Skeletal muscle tissue (tissue), 4 donors: Measurements from ENCODE around the gene SERAC1. TPM values are rescaled to one million over a fixed set of nuclear protein-coding genes. Genes with fewer than 3 reads are reported as not detected.

ENCODE experiments used
- H3K27ac ChIP-seq: one replicate; pipeline ENCODE4 v1.7.0; 2013; ENCODE audit warnings: mild to moderate bottlenecking, low read depth, low read length, inconsistent platforms
- H3K27me3 ChIP-seq, 3 donors: one replicate each; pipeline ENCODE4 v1.7.0; 2013; ENCODE audit warnings: low read length in 3 of 3; ENCODE audit not compliant: control insufficient read depth in 3 of 3, insufficient read depth in 3 of 3
- H3K36me3 ChIP-seq, 3 donors: one replicate each; pipeline ENCODE4 v1.7.0; 2013; ENCODE audit warnings: low read length in 3 of 3; ENCODE audit not compliant: control insufficient read depth in 3 of 3, insufficient read depth in 3 of 3
- H3K4me1 ChIP-seq, 3 donors: one replicate each; pipeline ENCODE4 v1.7.0; 2013; ENCODE audit warnings: low read length in 3 of 3, mild to moderate bottlenecking in 3 of 3; ENCODE audit not compliant: control insufficient read depth in 3 of 3, insufficient read depth in 3 of 3
- H3K4me3 ChIP-seq, 3 donors: one replicate each; pipeline ENCODE4 v1.7.0; 2013; ENCODE audit warnings: low read length in 3 of 3
- H3K9ac ChIP-seq, 3 donors: one replicate each; pipeline ENCODE4 v1.7.0; 2013; ENCODE audit warnings: low read length in 3 of 3, mild to moderate bottlenecking in 3 of 3, moderate library complexity in 2 of 3, low read depth in 1 of 3
- H3K9me3 ChIP-seq, 3 donors: one replicate each; pipeline ENCODE4 v1.7.0; 2013; ENCODE audit warnings: low read length in 3 of 3; ENCODE audit not compliant: control insufficient read depth in 3 of 3
- total RNA-seq: library from RNA; depleted of rRNA; stranded (reverse); fragments of >200 nt; gene quantifications from one replicate; pipeline ENCODE4 v1.2.3, GENCODE V29; 2014
- donor health status: Osteomylitis.

SERAC1 gene
- total RNA-seq, 1 donor from 2014 or later = 6.8 TPM

- H3K27ac ChIP-seq = no peak overlapping the region
- H3K27me3 ChIP-seq = no peaks in the 10 kb centered on the region
- H3K36me3 ChIP-seq = peaks cover 9 to 18% (median 17%) of the 10 kb centered on the region in 3 donors
- no peaks in the 10 kb centered on the region for H3K4me1 ChIP-seq
- H3K4me3 ChIP-seq = no peak overlapping the region
- H3K9ac ChIP-seq = no peak overlapping the region
- H3K9me3 ChIP-seq = no peaks in the 10 kb centered on the region
These were observed 58.3 kb downstream of the SERAC1 start for GRCh38 chr6:158109748-158110147.

DNA sequence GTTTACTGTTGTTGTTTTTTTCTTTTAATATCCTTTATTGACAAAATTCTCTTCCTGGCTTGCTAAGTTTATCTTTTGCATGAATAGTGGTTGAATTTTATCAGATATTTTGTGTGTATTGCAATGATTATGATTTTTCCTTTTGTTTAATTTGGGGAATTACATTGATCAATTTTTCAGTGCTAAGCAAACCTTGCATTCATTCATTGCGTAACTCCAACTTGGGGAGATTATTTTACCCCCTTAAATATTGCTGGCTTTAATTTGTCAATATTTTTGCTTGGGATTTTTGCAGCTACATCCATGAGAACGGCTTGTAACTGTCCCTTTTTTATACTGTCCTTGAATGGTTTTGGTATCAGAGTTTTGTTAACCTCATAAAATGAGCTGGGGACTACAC is 63.4 kb downstream of the SERAC1 start:
- Histone ChIP-seq H3K9me3 (no peaks in the 10 kb centered on the region), H3K4me1 (no peaks in the 10 kb centered on the region), H3K27me3 (no peaks in the 10 kb centered on the region), H3K4me3 (no peak overlapping the region), H3K9ac (no peak overlapping the region), H3K27ac (no peak overlapping the region), H3K36me3 (peaks cover 0 to 1% (median 0%) of the 10 kb centered on the region in 3 donors)

- Histone ChIP-seq H3K4me1 (no peaks in the 10 kb centered on the region), H3K36me3 (no peaks in the 10 kb centered on the region), H3K9ac (no peak overlapping the region), H3K4me3 (no peak overlapping the region), H3K27me3 (no peaks in the 10 kb centered on the region), H3K9me3 (no peaks in the 10 kb centered on the region), H3K27ac (no peak overlapping the region)
These were observed 64.8 kb downstream of the SERAC1 start for GRCh38 chr6:158103228-158103627.

- no peaks in the 10 kb centered on the region for H3K9me3 ChIP-seq
- H3K4me1 ChIP-seq = no peaks in the 10 kb centered on the region
- peaks cover 18 to 31% (median 19%) of the 10 kb centered on the region in 3 donors for H3K36me3 ChIP-seq
- H3K27ac ChIP-seq = no peak overlapping the region
- H3K9ac ChIP-seq = no peak overlapping the region
- H3K4me3 ChIP-seq = no peak overlapping the region
- no peaks in the 10 kb centered on the region for H3K27me3 ChIP-seq
These were observed 72.4 kb downstream of the SERAC1 start for GRCh38 chr6:158095671-158096070.

DNA sequence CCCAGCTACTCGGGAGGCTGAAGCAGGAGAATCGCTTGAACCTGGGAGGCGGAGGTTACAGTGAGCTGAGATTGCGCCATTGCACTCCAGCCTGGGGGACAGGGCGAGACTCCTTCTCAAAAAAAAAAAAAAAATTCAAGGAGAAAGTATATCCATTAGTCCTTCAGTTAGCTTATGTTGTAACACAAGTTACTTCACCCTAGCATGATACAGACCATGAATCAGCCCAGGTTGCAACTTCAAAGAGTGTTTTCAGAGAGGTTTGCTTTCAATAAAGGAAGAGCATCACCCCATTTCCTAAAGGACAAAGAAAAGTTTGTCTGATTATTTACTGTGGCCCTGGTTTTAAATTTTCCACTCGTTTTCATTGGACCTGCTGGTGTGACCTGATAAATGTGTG is 73.0 kb downstream of the SERAC1 start:
- Histone ChIP-seq H3K27me3 (no peaks in the 10 kb centered on the region), H3K4me3 (no peak overlapping the region), H3K27ac (no peak overlapping the region), H3K9ac (no peak overlapping the region), H3K4me1 (no peaks in the 10 kb centered on the region), H3K9me3 (no peaks in the 10 kb centered on the region), H3K36me3 (peaks cover 18 to 33% (median 19%) of the 10 kb centered on the region in 3 donors)

DNA sequence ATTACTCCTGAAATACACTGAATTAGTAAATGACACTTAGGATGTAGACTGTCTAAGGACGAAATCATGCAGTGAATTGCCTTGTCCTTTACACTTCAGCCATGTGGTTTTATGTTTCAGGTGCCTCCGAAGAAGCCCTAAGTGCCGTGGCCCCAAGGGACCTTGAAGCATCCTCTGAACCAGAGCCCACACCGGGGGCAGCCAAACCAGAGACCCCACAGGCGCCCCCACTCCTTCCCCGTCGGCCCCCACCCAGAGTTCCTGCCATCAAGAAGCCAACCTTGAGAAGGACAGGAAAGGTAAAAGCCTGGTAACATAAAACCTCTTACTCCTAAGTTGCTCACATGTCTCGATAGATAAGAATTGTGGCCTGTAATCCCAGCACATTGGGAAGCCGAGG is 75.3 kb downstream of the SERAC1 start:
- H3K9me3 ChIP-seq = no peaks in the 10 kb centered on the region
- peaks cover 22 to 36% (median 24%) of the 10 kb centered on the region in 3 donors for H3K36me3 ChIP-seq
- no peak overlapping the region for H3K9ac ChIP-seq
- no peaks in the 10 kb centered on the region for H3K27me3 ChIP-seq
- no peak overlapping the region for H3K27ac ChIP-seq
- H3K4me3 ChIP-seq = no peak overlapping the region
- peaks cover 0 to 3% (median 0%) of the 10 kb centered on the region in 3 donors for H3K4me1 ChIP-seq

- no peaks in the 10 kb centered on the region for H3K27me3 ChIP-seq
- no peak overlapping the region for H3K4me3 ChIP-seq
- H3K9me3 ChIP-seq = no peaks in the 10 kb centered on the region
- no peak overlapping the region for H3K27ac ChIP-seq
- H3K4me1 ChIP-seq = peaks cover 0 to 14% (median 5%) of the 10 kb centered on the region in 3 donors
- no peak overlapping the region for H3K9ac ChIP-seq
- peaks cover 24 to 33% (median 24%) of the 10 kb centered on the region in 3 donors for H3K36me3 ChIP-seq
These were observed 80.7 kb downstream of the SERAC1 start for GRCh38 chr6:158087224-158087867.

DNA sequence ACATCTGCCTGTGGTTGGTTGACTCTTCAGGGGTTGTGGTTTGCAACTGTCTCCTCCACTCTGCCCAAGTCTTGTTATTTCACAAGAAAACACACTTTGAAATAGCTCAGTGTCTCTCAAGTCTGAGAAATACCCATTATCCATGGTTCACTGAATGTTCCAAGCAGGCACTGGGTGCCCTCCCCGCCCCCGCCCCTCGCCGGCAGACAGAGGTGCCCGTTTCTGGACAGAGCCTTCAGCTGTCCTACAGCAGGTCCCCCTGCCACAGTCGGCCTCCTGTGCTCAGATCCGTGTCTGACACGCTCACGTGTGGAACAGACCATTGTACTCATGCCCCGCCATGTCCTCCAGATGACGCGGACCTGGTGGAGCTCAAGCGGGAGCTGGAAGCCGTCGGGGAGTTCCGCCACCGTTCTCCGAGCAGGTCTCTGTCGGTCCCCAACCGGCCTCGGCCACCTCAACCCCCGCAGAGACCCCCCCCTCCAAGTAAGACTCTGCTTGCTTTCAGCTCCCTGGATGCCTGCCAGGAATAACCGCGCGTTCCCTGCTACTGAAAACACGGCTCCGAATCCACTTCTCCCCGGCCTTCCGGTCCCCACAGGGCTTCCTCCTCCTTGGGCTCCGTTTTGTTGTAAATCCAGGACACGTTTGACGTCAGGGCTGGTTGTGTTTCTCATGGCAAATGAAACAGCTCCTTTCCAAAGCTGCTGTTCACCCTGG is 81.4 kb downstream of the SERAC1 start:
- Histone ChIP-seq H3K9ac (no peak overlapping the region), H3K27me3 (no peaks in the 10 kb centered on the region), H3K27ac (no peak overlapping the region), H3K4me1 (peaks cover 0 to 14% (median 5%) of the 10 kb centered on the region in 3 donors), H3K36me3 (peaks cover 24 to 29% (median 26%) of the 10 kb centered on the region in 3 donors), H3K4me3 (no peak overlapping the region), H3K9me3 (no peaks in the 10 kb centered on the region)

- Histone ChIP-seq H3K9ac (no peak overlapping the region), H3K27me3 (no peaks in the 10 kb centered on the region), H3K4me1 (peaks cover 0 to 14% (median 5%) of the 10 kb centered on the region in 3 donors), H3K9me3 (no peaks in the 10 kb centered on the region), H3K36me3 (peaks cover 26 to 32% (median 31%) of the 10 kb centered on the region in 3 donors), H3K4me3 (no peak overlapping the region), H3K27ac (no peak overlapping the region)
These were observed 82.0 kb downstream of the SERAC1 start for GRCh38 chr6:158086054-158086503.
